ENCODE data around the gene RALY. TPM values are rescaled to one million over a fixed set of nuclear protein-coding genes. Genes with fewer than 3 reads are reported as not detected.

Gene RALY
- total RNA-seq, 1 experiment from 2014 or later = 164 TPM

DNA sequence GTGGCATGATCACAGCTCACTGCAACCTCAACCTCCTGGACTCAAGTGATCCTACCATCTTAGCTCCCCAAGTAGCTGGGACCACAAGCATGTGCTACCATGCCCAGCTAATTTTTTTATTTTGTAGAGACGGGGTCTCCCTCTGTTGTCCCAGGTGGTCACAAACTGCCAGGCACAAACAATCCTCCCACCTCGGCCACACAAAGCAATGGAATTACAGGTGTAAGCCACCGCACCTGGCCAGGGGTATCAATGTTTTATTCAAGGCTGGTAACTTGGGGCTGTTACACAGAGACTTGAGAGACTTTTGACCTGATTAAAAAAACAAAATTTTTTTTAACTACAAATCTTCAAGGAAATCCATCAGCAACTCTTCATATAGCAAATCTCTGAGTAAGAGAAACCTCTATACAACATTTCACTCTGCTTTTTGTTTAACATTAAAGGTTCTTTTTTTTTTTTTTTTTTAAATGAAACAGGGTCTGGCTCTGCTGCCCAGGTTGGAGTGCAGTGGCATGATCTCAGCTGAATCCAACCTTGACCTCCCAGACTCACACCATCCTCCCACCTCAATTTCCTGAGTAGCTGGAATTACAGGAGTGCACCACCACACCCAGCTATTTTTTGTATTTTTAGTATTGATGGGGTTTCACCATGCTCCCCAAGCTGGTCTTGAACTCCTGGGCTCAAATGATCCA lies 112.4 kb downstream of the RALY start:
- no peaks in the 10 kb centered on the region for H3K9me3 ChIP-seq (ENCODE audit: control insufficient read depth, insufficient read depth, low read depth, low read length)
- peaks cover 22% of the 10 kb centered on the region; the same call in 1 of the 2 replicates for H3K4me1 ChIP-seq (ENCODE audit: control insufficient read depth, insufficient read depth, low read length)
- ATAC-seq (no peak), DNase-seq (ENCODE audit: low read depth, low spot score) (no peak)
- BruUV-seq (replicated peaks) = no TSS peak
- no peak overlapping the region for H3K4me3 ChIP-seq (ENCODE audit: low read depth in 2 of 2, low read length in 2 of 2)
- POLR2A ChIA-PET = no interaction called here
- TF ChIP-seq TCF7L2 (IDR thresholded peaks at IDR 0.05; ENCODE audit: low read depth, low read length) (no peak), POLR2AphosphoS5 (IDR thresholded peaks at IDR 0.05; ENCODE audit: low read depth, low read length) (no peak), SIN3A (IDR thresholded peaks at IDR 0.05; ENCODE audit: borderline replicate concordance, insufficient read depth, low read depth, low read length) (no peak)
- TF ChIP-seq, protein P1, sequence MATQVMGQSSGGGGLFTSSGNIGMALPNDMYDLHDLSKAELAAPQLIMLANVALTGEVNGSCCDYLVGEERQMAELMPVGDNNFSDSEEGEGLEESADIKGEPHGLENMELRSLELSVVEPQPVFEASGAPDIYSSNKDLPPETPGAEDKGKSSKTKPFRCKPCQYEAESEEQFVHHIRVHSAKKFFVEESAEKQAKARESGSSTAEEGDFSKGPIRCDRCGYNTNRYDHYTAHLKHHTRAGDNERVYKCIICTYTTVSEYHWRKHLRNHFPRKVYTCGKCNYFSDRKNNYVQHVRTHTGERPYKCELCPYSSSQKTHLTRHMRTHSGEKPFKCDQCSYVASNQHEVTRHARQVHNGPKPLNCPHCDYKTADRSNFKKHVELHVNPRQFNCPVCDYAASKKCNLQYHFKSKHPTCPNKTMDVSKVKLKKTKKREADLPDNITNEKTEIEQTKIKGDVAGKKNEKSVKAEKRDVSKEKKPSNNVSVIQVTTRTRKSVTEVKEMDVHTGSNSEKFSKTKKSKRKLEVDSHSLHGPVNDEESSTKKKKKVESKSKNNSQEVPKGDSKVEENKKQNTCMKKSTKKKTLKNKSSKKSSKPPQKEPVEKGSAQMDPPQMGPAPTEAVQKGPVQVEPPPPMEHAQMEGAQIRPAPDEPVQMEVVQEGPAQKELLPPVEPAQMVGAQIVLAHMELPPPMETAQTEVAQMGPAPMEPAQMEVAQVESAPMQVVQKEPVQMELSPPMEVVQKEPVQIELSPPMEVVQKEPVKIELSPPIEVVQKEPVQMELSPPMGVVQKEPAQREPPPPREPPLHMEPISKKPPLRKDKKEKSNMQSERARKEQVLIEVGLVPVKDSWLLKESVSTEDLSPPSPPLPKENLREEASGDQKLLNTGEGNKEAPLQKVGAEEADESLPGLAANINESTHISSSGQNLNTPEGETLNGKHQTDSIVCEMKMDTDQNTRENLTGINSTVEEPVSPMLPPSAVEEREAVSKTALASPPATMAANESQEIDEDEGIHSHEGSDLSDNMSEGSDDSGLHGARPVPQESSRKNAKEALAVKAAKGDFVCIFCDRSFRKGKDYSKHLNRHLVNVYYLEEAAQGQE (IDR thresholded peaks at IDR 0.05; ENCODE audit: insufficient read depth in 1 of 2, low read depth in 2 of 2, low read length in 1 of 2) = no peak
- TF ChIP-seq, protein P2, sequence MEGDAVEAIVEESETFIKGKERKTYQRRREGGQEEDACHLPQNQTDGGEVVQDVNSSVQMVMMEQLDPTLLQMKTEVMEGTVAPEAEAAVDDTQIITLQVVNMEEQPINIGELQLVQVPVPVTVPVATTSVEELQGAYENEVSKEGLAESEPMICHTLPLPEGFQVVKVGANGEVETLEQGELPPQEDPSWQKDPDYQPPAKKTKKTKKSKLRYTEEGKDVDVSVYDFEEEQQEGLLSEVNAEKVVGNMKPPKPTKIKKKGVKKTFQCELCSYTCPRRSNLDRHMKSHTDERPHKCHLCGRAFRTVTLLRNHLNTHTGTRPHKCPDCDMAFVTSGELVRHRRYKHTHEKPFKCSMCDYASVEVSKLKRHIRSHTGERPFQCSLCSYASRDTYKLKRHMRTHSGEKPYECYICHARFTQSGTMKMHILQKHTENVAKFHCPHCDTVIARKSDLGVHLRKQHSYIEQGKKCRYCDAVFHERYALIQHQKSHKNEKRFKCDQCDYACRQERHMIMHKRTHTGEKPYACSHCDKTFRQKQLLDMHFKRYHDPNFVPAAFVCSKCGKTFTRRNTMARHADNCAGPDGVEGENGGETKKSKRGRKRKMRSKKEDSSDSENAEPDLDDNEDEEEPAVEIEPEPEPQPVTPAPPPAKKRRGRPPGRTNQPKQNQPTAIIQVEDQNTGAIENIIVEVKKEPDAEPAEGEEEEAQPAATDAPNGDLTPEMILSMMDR (IDR thresholded peaks at IDR 0.05) = no peak
- CTCF ChIA-PET = no interaction called here
- intact Hi-C loops (cut with micrococcal nuclease; ENCODE audit: unreplicated experiment) = no loop called here
- no peak overlapping the region for H3K27ac ChIP-seq (ENCODE audit: low read length)
- no peaks in the 10 kb centered on the region for H3K27me3 ChIP-seq (ENCODE audit: control insufficient read depth, insufficient read depth, low read length)
- in situ Hi-C loops (cut with HindIII; ENCODE audit: low pct_unique_long_range_greater_than_20kb, low sequenced_read_pairs) = no loop called here
- H3K36me3 ChIP-seq (ENCODE audit: control insufficient read depth, insufficient read depth, low read length) = peaks cover 59% of the 10 kb centered on the region

DNA sequence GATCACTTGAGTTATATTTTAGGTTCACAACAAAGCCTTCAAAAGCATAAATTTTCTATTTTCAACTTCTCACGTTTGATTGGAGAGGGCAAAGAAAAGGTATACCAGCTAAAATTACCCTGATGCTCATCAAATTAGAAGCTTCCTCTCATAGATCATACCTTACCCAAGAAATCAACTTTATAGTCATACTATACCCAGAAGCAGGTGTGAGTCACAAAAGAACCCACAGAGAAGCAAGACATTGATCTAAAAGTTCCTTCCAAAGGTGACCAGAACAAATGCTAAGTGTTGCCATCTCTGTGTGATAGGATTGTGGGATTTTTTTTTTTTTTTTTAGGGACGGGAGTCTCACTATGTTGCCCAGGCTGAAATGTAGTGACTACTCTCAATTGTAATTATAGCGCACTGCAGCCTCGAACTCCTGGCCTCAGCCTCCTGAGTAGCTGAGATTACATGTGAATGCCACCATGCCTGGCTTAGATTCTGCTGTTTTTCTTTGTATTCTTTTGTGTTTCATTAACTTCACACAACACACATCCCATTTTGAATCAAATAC lies 115.0 kb downstream of the RALY start:
- H3K36me3 ChIP-seq (ENCODE audit: control insufficient read depth, insufficient read depth, low read length) = peaks cover 49% of the 10 kb centered on the region
- H3K4me1 ChIP-seq (ENCODE audit: control insufficient read depth, insufficient read depth, low read length) = peaks cover 22% of the 10 kb centered on the region; the same call in 1 of the 2 replicates
- H3K4me3 ChIP-seq (ENCODE audit: low read depth in 2 of 2, low read length in 2 of 2) = no peak overlapping the region; a peak in 1 of 4 replicates
- H3K27me3 ChIP-seq (ENCODE audit: control insufficient read depth, insufficient read depth, low read length) = no peaks in the 10 kb centered on the region
- no peak for TF ChIP-seq SIN3A (IDR thresholded peaks at IDR 0.05; ENCODE audit: borderline replicate concordance, insufficient read depth, low read depth, low read length)
- TF ChIP-seq, protein P2 (IDR thresholded peaks at IDR 0.05) = no peak
- no peak for TF ChIP-seq TCF7L2 (IDR thresholded peaks at IDR 0.05; ENCODE audit: low read depth, low read length)
- no peak for TF ChIP-seq POLR2AphosphoS5 (IDR thresholded peaks at IDR 0.05; ENCODE audit: low read depth, low read length)
- TF ChIP-seq, protein P1 (IDR thresholded peaks at IDR 0.05; ENCODE audit: insufficient read depth in 1 of 2, low read depth in 2 of 2, low read length in 1 of 2) = no peak
- ChIA-PET POLR2A (interaction anchor here (0.6 to 0.7 kb wide), 2 partner anchors 13 to 55 kb away, joined by 4 to 8 read pairs; no protein-coding TSS in a partner anchor), CTCF (interaction anchor here (0.7 kb wide), 1 partner anchor 127 kb away, joined by 4 read pairs; no protein-coding TSS in a partner anchor)
- intact Hi-C loops (cut with micrococcal nuclease; ENCODE audit: unreplicated experiment) = no loop called here
- in situ Hi-C loops (cut with HindIII; ENCODE audit: low pct_unique_long_range_greater_than_20kb, low sequenced_read_pairs) = no loop called here
- no TSS peak for BruUV-seq (replicated peaks)
- no peaks in the 10 kb centered on the region for H3K9me3 ChIP-seq (ENCODE audit: control insufficient read depth, insufficient read depth, low read depth, low read length)
- DNase-seq (ENCODE audit: low read depth, low spot score) = no peak
- ATAC-seq = no peak
- no peak overlapping the region for H3K27ac ChIP-seq (ENCODE audit: low read length)
